Renal cortex interstitium (tissue), 15 donors: ENCODE results near the gene TBXT. TPM values are rescaled to one million over a fixed set of nuclear protein-coding genes. Genes with fewer than 3 reads are reported as not detected.
"Not testable (repeated sequence)": the region's sequence is repeated elsewhere in the genome, so short reads cannot be mapped to it uniquely, and the experiment has no call there.

Experiments
- DNase-seq, 11 donors: peaks; one replicate each; pipeline ENCODE4 v3.0.0-alpha.2; 2013; ENCODE audit warnings: low read depth in 9 of 11, low spot score in 4 of 11; ENCODE audit errors: extremely low read depth in 1 of 11
- long read RNA-seq, 16 experiments: transcript quantifications; one replicate each; lab custom pipeline, GENCODE V29; 2026
- polyA plus RNA-seq, 3 donors: library from polyadenylated mRNA; unstranded; fragments of 120-200 nt; gene quantifications; one replicate each; pipeline ENCODE4 v1.2.1, GENCODE V29; 2013; ENCODE audit not compliant: insufficient read length in 3 of 3

TBXT gene, protein sequence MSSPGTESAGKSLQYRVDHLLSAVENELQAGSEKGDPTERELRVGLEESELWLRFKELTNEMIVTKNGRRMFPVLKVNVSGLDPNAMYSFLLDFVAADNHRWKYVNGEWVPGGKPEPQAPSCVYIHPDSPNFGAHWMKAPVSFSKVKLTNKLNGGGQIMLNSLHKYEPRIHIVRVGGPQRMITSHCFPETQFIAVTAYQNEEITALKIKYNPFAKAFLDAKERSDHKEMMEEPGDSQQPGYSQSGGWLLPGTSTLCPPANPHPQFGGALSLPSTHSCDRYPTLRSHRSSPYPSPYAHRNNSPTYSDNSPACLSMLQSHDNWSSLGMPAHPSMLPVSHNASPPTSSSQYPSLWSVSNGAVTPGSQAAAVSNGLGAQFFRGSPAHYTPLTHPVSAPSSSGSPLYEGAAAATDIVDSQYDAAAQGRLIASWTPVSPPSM
- under 1 TPM in 2 of 3 donors, not detected in 1; 0.06 to 0.09 TPM for polyA plus RNA-seq
- long read RNA-seq, donor 1, result 0 reads
- long read RNA-seq, donor 2, result 0 reads
- long read RNA-seq, donor 3, result 0 reads
- long read RNA-seq, donor 4, result 0 reads
- long read RNA-seq, donor 5, result 0 reads
- long read RNA-seq, donor 6, result 0 reads
- long read RNA-seq, donor 7, result 0 reads
- long read RNA-seq, donor 8, result 0 reads
- long read RNA-seq, donor 9, result 0 reads
- long read RNA-seq, donor 10, result 0 reads
- long read RNA-seq, donor 11, result 0 reads
- long read RNA-seq, donor 12, result 0 reads
- long read RNA-seq, donor 13, result 0 reads
- long read RNA-seq, donor 14, result 0 reads
- long read RNA-seq, donor 15, result 0 reads
- long read RNA-seq, donor 16, result 0 reads

DNA sequence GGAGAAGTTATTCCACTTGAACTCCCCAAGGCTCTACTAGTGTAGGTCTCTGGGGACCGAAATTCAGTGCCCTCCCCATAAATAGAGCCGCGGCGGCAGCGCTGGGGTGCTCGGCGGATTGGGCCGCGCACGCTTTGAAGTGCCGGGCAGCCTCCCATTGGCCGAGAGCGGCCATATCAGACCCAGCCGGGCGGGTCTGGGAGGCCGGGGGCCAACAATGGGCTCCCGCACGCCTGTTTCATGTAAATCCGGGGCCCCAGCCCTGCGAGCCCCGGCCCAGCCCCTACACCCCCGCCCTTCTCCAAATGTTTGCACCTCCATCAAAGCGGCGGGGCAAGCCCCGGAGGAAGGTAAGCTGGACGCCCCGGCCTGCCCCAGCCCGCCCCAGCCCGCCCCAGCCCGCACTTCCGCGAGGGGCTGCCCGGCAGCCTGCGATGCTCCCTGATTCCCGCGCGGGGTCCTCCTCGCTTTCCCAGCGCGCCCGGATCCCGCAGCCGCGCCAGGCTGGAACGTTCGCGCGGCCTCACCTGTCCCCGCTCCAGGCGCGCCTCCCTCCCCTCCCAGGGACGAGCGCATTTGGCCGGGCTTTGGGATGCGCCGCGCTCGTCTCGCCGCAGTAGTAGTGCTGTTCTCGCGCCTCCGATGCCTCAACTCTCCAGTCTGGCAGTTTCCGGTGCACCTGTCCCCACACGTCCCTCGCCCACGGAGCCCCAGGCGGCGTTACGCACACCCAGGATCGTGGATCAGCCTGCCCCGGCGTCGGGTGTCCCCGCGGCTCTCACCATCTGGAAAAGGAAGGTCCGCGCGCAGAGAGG lies at the start of gene TBXT:
TSS of gene TBXT (minus strand) at position 51 of the 815 bp plus-strand sequence. CDS start 260 bp downstream, outside the sequence.
- DNase-seq, result no peak

DNA sequence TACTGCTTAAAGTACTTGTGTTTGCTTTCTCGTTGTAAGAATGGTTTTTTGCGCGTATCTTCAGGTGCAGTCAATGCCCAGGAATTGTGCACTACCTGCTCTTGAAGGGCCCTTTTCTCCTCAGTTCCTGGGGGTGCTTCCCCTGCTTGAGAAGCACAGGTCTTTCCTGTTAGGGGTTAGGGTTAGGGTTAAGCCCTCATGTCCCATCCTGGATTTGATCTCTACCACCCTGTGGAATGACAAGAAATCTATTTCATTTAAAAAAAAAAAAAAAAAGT lies 39.6 kb upstream of the TBXT start:
- no peak for DNase-seq

DNA sequence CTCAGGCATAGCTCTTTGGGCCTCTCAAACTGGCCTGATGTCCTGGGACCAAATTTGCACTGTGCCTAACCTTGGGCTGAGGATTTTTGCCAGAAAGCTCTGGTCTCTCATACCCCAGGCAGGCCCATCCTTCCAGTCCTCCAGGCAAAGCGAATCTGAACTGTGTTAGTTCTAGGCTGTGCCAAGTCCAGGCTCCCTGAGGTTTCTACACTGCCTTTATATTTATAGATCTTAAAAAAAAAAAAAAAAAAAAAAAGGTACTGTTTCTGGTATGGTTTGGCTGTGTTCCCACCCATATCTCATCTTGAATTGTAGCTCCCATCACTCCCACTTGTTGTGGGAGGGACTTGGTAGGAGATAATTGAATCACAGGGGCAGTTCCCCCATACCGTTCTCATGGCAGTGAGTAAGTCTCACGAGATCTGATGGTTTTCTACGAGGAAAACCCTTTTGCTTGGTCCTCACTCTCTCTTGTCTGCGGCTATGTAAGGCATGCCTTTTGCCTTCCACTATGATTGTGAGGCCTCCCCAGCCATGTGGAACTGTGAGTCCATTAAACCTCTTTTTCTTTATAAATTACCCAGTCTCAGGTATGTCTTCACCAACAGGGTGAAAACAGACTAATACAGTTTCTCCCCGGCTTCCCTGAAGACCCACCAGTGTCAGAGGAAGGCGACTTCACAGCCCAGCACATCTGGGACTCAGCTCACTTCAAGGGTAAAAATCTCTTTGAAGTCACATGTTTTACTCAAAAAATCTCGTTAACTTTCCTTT lies 39.0 kb upstream of the TBXT start:
- DNase-seq, result no peak

DNA sequence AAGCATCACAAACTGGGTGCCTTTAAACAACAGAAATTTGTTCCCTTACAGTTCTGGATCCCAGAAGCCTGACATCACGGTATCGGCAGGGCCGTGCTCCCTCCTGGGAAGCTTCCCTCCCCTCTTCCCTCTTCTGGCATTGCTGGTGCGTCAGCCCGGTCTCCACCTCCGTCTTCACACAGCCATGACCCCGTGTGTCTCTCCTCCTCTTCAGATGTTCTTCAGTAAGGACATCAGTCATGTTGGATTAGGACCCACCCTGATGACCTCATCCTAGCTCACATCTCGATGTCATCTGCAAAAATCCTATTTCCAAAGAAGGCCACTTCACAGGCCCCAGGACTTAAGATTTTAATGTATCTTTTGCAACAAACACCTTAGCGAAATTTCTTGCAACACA lies 38.4 kb upstream of the TBXT start:
- no peak for DNase-seq

DNA sequence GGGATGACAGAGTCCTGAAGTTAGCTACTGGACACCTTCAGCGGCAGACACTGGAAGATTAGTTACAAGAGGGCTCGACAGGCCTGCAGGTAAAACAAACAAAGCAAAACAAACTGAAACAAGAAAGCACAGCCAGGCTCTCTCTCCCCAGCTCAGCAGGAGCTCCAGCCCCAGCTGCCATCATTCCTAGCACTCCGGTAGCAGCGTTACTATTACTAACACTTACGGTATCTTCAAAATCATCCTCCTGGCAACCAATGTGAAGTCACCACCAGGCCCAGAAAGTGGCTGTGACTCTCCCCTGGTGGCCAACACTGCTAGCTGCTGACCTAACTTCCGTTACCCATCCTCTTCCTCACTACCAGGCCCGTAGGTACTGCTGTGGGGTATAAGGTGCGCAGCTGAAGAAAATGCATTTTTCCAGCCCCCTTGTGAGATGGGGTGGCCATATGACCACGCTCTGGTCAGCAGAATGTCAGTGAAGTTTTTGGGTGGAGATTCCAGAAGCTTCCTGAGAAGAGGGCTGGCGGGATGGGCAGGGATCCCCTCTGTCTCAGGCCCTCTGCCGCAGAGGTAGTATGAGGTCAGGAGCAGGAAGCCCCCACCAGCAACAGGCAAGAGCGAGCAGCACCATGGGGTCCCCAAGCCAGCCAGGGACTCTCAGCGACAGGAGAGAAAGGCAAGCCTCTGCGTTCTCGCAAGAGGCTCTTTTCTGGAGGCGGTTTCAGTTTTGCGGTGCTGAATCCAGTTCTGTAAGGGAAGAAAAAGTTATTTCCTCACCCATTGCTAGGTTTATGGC lies 37.4 kb upstream of the TBXT start:
- DNase-seq, result no peak

DNA sequence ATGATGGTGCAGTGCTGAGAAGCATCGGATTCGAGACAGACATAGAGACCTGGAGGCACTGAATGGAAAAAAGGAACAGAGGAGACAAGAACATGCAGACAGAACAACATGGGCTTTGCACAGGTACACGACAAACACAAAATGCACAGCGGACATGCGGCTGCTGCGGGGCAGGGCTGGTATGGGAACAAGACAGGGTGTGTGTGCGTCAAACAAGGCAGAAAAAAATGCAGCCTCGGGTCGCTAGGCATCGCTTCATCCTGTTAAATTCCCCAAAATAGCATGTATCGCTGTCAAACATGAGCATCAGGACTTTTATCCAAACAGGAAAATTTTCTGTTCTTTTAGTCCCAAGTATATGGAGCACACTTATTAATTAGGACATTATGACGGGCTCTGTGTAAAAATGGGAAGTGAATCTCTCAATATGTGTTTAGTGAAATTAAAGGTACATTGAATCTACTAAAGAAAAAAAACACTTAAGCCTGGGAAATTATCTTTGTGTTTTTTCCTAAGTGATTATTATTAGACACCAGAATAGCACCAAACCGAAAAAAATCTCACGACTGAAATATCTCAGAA lies 36.1 kb upstream of the TBXT start:
- no peak for DNase-seq

DNA sequence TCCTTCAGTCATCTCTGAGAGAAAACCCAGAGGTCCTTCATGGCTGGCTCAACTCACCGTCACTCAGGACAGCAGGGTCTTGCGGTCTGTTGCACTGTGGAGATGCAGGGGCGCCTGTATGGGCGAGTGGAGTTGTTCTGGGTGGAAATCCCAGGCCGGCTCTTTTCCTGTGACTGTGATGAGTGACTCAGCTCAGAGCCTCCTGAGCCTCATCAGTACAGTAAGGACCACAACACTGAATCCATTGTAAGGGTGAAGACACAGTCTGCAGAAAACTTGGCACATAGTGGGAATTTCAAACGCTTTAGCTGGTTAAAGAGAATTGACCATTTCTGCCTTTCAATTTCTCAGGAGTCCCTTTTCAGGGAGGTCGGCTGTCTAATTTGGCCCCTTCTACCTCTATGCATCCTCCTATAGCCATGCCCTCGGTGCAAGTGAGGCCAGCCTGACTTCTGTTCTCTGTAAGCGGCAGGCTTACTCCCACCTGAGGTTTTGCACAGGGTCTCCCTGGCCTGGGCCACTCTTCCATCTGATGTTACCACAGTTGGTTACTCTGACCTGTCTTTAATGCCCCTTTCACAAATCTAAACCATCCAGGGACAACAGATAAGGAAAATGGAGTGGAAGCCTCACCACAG lies 35.5 kb upstream of the TBXT start:
- DNase-seq, result no peak

DNA sequence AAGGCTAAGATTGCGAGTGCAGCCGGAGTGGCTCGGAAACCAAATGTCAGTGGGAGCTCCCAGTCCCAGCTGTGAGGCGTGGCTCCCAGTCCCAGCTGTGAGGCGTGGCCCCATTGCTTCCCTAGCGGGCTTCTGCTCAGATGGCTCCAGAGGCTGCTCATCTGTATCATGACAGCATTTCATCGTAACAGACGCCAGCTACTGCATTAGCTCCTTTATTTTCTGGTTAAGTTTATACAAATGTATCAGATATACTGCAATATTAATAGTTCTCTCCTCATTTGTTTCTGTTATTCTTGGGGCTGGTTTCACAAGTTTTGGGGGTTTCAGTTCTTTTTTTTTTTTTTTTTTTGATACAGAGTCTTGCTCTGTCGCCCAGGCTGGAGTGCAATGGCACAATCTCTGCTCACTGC lies 34.7 kb upstream of the TBXT start:
- no peak for DNase-seq

DNA sequence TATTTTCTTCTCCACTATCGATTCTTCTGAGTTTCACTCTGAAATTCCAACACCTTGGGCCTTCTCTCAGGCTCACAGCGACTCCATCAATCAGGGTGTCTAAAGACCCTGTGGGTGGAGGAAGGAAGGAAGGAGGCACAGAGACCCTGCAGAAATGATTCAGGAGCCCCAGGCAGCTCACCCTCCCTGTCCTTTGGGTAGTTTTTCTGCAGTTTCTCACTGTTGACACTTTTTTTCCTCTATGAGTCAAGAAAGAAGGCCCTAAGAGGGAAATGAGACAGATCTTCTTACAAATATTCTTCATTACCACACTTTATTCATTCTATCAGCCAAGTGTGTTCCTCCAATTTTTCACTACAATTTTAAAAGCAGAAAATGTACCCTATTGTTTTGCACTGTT lies 34.2 kb upstream of the TBXT start:
- DNase-seq, result no peak

DNA sequence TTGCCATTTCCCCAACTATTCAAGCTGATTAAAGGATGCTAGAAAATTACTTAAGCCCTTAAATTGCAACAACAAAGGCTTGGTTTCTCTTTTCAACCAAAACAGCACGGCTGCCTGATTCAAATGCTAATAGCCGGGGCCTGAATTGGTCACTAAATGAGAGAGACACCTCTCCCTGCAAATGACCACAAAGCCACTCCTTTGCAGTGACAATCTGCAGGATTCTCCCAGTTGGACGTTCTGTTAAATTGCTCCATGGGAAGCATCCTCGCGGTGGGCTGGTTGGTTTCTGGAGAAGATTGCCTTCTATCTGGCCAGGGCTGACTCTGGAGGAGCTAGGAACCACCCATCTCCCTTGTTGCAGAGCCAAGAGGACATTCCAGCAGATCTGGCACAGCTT lies 29.7 kb upstream of the TBXT start:
- DNase-seq, result no peak

DNA sequence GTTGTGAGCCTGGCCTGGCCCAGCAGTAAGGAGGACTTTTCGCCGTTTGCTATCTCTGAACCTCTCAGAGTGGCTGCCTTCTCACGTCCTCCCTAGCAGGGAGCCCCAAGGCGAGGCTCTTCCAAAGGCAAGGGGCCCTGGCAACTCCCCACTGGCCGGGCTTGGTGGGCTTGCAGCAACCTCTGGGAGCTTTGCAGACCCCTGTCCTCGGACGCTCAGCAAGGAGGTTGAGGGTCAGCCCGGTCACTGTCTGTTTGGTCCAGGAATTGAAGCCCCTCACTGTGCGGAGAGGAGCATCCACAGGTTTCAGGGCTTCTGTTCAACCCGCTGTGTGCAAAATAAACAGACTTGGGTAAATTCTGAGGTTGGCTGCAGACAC lies 28.2 kb upstream of the TBXT start:
- DNase-seq, result no peak

DNA sequence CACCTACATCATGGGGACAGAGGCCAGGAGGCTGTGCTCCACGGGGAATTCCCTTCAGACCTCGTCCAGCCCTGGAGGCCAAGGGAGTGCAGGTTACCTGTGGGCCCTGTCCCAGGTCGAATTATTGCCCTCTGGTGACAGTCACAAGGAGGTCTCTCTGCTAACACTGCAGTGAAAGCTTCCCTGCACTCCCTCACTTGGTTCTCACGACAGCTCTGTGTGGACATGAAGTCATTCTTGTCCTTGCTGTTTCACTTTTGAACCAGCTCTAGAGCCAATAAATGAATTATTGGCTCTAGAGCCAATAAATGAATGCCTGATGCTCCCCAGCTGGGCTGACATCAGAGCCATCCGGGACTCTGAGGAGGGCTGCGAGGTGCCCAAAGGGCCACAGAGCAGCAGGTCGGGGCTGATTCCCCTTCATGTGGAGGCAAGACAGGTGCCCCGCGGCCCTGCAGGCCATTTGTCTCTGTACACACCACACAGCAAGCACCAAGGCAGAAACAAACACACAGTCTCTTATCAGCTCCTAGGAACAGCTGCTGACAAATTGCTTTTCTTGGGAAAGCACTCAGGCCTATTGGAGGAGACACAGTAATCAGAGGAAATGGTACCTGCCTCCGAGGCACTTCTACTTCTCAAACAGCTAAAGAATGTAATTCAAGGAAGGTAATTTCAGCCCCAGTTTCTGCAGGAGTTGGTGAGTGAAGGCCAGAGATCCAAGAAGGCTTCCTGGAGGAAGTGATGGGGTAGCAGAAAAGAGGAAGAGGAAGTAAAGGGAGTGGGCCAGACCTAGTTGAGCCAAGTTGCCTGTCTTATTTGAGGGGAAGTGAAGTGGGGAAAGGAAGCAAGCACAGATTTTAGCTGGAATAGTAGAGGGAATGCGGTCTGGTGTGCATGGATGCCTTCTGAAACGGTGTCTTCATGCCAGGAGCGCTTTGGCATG lies 27.5 kb upstream of the TBXT start:
- peak in 1 of 11 donors; percentile 11 for DNase-seq

DNA sequence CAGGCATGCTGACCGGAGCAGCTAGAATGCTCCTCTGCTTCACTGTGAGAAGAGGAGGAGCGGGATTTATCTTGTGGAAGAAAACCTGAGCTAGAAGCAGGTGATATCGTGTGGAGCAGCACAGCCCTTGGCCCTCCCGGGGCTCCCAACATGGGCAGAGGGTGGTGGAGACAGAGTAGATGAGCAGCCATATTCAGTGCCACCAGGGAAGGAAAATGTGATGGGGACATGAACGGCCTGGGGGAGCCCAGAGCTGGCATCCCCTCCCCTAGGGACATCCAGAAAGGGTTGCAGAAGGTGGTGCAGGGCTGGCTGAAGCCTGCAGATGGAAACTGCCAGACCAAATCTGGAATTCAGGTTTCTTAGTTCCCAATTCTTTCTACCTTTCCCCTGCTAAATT lies 24.9 kb upstream of the TBXT start:
- no peak for DNase-seq

DNA sequence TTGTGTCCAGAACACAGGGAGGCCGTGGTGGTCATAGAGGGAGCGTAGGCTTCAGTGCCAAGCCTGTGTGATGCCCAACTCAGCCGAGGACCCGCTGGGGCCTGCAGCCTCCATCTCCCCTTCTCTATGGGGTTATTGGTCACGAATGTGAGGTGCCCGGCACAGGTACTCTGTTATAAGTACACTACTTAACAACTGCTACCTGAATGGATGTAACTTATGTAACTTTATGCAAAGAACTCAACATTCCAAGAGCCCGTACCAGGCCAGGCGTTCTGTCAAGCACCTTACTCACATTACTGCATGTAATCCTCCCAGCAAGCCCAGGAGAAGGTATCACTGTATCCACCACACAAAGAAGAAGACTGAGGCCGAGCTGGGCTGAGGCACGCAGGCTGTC lies 24.5 kb upstream of the TBXT start:
- no peak for DNase-seq

DNA sequence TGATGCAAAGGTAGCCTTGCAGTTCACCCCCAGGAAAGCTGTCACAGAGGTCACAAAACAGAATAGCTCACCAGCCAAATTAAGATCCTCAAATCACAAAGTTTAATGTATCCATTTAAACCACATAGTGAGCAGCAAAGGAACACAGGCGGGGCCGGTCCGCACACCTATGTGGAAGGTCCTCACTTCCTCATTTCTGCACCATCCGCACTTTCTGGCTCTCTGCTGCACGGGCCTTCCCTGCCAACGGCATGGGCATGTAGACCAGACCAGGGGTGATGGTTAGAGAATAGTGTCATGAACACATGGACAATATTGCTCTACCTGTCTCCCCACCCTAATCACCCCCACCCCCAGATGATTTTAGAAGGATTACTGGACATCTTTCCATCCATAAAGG lies 12.1 kb upstream of the TBXT start:
- no peak for DNase-seq

DNA sequence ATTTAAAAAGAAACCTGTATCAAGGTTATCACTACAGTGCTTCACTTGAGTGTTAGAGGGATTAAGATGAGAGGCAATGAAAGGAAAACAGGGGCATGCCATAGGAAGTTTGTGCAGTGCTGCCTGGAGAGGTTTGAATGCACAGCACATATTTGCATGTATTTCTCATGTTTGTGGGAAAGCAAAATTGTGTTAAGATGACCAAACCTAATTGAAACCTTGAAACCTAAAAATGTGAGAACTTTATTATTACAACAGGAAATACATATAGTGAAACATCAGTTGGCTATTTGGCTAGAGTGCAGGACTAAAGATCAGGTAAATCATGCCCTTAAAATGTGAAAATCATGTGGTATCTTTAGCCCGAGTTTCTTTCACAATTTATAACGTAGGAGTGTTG lies 8.5 kb upstream of the TBXT start:
- no peak for DNase-seq

DNA sequence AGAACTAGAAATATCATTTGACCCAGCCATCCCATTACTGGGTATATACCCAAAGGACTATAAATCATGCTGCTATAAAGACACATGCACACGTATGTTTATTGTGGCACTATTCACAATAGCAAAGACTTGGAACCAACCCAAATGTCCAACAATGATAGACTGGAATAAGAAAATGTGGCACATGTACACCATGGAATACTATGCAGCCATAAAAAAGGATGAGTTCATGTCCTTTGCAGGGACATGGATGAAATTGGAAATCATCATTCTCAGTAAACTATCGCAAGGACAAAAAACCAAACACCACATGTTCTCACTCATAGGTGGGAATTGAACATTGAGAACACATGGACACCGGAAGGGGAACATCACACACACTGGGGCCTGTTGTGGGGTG lies 7.4 kb upstream of the TBXT start:
- not testable (repeated sequence) for DNase-seq
